IMR-90 (cell line): ENCODE measurements around the gene ARHGAP45.
A peak's percentile ranks its signal among the peaks of the same experiment; 100 is the strongest.

Source experiments
- BHLHE40 ChIP-seq: fragments of 150-350 bp; IDR thresholded peaks from 2 replicates; pipeline ENCODE4 v1.6.1; 2016; ENCODE audit warnings: mild to moderate bottlenecking, low read depth, low read length
- CEBPB ChIP-seq: IDR thresholded peaks from 2 replicates; pipeline ENCODE4 v1.6.1; 2012; ENCODE audit warnings: low read depth, low read length, improper control_type of control experiment
- ELK1 ChIP-seq: fragments of 150-350 bp; IDR thresholded peaks from 2 replicates; pipeline ENCODE4 v1.6.1; 2016; ENCODE audit warnings: low read depth, mild to moderate bottlenecking, low read length, moderate library complexity, borderline replicate concordance
- MAFK ChIP-seq: IDR thresholded peaks from 2 replicates; pipeline ENCODE4 v1.6.1; 2012; ENCODE audit warnings: low read depth, low read length, improper control_type of control experiment
- MAZ ChIP-seq: IDR thresholded peaks from 2 replicates; pipeline ENCODE4 v1.6.1; 2012; ENCODE audit warnings: low read depth, mild to moderate bottlenecking, low read length, improper control_type of control experiment, moderate library complexity, borderline replicate concordance
- MXI1 ChIP-seq: IDR thresholded peaks from 2 replicates; pipeline ENCODE4 v1.6.1; 2012; ENCODE audit warnings: low read depth, mild to moderate bottlenecking, low read length, moderate library complexity, borderline replicate concordance
- NFE2L2 ChIP-seq: fragments of 150-350 bp; IDR thresholded peaks from 2 replicates; pipeline ENCODE4 v1.6.1; 2016; ENCODE audit warnings: low read depth, mild to moderate bottlenecking, low read length
- POLR2A ChIP-seq: IDR thresholded peaks from 2 replicates; pipeline ENCODE4 v1.6.1; 2012; ENCODE audit warnings: mild to moderate bottlenecking, low read depth, low read length
- RFX5 ChIP-seq: IDR thresholded peaks from 2 replicates; pipeline ENCODE4 v1.8.0; 2012; ENCODE audit warnings: low read depth, mild to moderate bottlenecking, low read length, moderate library complexity
- USF2 ChIP-seq: fragments of 150-350 bp; IDR thresholded peaks from 2 replicates; pipeline ENCODE4 v1.6.1; 2017; ENCODE audit warnings: mild to moderate bottlenecking, antibody characterized with exemption, low read length, low read depth
- TF ChIP-seq, protein P1 (sequence below): conservative IDR thresholded peaks from 2 replicates; pipeline ENCODE4 v1.5.1; 2012; ENCODE audit warnings: mild to moderate bottlenecking, low read depth, low read length, improper control_type of control experiment

GRCh38 chr19:1028062-1028926, 38.7 kb upstream of the ARHGAP45 start:
- TF ChIP-seq, protein P1, sequence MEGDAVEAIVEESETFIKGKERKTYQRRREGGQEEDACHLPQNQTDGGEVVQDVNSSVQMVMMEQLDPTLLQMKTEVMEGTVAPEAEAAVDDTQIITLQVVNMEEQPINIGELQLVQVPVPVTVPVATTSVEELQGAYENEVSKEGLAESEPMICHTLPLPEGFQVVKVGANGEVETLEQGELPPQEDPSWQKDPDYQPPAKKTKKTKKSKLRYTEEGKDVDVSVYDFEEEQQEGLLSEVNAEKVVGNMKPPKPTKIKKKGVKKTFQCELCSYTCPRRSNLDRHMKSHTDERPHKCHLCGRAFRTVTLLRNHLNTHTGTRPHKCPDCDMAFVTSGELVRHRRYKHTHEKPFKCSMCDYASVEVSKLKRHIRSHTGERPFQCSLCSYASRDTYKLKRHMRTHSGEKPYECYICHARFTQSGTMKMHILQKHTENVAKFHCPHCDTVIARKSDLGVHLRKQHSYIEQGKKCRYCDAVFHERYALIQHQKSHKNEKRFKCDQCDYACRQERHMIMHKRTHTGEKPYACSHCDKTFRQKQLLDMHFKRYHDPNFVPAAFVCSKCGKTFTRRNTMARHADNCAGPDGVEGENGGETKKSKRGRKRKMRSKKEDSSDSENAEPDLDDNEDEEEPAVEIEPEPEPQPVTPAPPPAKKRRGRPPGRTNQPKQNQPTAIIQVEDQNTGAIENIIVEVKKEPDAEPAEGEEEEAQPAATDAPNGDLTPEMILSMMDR = no peak
- peak; percentile 77; the same call in 1 of the 2 replicates for TF ChIP-seq MAZ
- TF ChIP-seq MAFK = no peak
- no peak for TF ChIP-seq POLR2A
- no peak for TF ChIP-seq RFX5
- no peak for TF ChIP-seq ELK1
- no peak for TF ChIP-seq BHLHE40
- TF ChIP-seq USF2 = no peak
- TF ChIP-seq NFE2L2 = no peak
- TF ChIP-seq MXI1 = 0 out of 2 replicates have a peak, but pooled peaks have one; percentile 7
- TF ChIP-seq CEBPB = no peak
